HG03342 (cell line): ENCODE measurements around the gene NOX3.

Experiments
- ATAC-seq: cut with Tn5 transposase; IDR thresholded peaks from one replicate; pipeline ENCODE4 v1.9.1; 2021; ENCODE audit warnings: mild to moderate bottlenecking, moderate library complexity; ENCODE audit not compliant: unreplicated experiment

Gene NOX3

DNA sequence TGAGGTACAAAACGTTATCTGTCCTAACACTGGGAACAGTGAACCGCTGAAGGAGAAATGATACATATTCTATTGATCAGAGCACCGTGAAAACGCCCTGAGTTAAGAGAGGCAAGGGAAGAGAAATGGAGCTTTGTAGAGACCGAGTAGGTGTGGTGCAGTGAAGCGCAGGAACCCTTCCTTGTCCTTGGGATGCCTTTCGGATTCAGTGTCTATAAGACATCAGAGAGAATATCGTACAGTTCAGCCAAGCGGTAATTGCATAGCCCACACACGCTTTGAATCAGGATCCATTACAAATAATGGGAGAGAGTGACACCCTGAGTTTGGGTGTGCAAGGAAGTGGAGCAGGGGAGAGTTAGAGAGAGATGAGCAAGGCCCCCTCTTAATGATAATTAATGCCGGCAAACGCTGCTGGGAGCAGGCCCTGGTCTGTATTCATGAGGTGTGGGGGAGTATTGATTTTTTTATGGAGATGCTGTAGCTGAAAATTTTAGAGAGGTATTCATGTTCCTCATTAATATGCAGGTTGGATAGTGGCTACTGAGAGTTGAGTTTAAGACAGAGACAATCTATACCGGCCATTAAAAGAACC lies 20.7 kb downstream of the NOX3 start:
- no peak for ATAC-seq

DNA sequence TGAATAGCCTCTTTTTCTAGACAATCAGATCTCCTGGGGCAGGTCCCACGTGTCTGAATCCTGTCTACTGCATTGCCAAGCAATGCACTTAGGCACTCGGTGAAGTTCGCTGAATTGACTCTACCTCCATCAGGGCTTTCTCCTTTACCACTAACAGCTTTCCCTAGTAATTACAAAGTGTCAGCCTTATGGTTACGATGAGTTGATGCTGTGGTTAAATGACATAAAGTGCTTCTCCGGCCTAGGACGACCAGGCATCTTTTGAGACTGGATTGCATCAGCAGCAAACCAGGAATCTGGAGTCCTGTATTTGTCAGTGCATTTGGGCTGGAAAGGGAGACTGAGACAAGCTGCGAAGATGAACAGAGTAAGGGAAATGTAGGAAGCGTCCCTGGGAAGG lies 21.5 kb downstream of the NOX3 start:
- ATAC-seq = no peak

DNA sequence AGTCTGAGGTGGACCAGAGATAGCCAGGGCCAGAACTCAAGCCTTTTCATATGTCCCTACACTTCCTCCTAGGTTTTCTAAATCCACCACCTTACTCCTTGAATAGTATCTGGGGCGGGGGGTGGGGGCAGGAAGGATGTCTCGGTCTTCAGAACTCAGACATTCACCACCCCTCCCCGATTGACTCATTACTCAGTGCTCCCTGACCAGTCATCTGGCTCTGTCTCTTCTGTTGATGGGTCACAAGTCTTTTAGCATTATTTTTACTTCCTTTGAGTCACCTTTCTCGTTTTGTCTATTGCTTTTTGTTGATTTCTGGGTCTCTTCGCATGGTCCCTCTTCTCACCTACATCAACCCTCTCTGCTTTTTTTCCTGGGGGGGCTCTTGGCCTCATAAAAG lies 23.3 kb downstream of the NOX3 start:
- no peak for ATAC-seq

GRCh38 chr6:155429321-155429893 lies 26.2 kb downstream of the NOX3 start:
- no peak for ATAC-seq

DNA sequence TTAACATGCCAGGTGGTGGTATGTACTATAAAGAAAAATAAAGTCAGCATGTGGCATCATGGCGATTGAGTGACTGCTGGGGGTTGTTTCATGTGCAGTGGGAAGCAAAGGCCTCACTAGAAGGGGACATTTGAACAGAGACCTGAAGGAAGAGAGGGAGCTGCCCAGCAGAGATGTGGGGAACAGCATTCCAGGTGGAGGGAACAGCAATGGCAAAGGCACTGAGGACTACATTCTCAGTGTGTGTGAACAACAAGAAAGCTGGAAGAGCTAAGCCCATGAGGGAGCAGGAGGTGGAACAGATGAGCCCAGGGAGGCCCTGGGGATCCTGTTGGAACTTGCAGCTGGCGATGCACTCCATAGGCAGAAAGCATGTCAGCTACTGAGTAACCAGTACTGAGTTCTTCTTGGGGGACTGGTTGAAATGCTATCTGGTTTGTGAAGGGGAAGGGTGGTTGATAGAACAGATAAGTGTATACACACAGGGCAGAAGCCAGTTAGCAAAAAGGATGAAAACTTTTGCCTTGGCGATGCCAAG lies 29.2 kb downstream of the NOX3 start:
- ATAC-seq = no peak

GRCh38 chr6:155424181-155424580 lies 31.5 kb downstream of the NOX3 start:
- ATAC-seq = no peak

DNA sequence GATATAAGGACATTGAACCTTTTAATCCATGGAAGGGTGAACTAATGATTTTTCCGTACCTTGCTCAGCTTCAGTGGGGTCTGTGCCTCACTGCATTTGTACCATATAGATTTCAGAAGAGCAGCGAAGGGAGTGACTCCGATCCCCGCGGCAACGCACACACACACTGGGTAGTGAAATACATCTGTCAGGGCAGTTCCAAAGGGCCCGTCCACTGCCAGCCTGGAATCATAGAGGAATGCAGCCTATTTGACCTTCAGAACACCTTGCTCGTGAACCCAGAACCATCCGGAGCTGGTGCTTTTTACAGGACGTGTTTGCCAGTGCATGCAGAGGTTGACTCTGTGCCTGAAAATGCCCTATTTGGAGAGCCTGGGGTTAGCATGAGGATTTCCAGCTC lies 33.0 kb downstream of the NOX3 start:
- no peak for ATAC-seq

- ATAC-seq = no peak
These were observed 35.1 kb downstream of the NOX3 start for GRCh38 chr6:155420492-155420891.

GRCh38 chr6:155419161-155419560 lies 36.5 kb downstream of the NOX3 start:
- ATAC-seq = no peak

DNA sequence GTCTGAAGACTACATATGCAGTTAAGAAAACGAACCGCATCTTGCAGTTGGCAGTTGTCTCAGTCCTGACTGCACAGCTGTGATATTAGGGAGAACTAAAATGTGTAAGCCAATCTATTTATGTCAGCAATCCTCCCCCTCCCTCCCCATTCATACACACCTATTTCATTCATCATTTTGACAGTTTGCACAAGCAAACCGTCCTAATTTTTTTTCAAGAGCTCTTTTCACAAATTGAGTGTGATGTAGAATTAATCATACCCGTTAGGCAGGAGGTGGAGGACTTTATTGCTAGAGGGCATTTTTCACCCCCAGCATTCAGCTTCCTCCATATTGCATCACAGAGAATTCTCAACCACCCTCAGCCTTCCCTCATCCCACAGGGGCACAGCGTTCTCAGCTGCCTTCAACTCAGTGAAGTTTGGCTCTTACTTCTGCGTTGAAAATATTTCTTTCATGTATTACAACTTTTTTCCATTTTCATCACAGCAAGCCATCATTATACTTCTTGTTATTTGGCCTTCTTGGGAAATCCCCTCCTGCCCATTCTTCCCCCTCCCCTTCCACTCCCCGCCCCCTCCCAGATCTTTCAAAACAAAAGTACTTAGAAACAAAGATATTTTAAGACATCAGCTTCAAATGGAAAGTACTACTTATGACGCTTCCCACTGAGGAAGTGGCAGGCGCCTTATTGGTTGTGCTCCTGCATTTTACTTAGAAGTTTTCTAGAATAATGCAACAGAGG lies 37.5 kb downstream of the NOX3 start:
- ATAC-seq = peak; percentile 64

DNA sequence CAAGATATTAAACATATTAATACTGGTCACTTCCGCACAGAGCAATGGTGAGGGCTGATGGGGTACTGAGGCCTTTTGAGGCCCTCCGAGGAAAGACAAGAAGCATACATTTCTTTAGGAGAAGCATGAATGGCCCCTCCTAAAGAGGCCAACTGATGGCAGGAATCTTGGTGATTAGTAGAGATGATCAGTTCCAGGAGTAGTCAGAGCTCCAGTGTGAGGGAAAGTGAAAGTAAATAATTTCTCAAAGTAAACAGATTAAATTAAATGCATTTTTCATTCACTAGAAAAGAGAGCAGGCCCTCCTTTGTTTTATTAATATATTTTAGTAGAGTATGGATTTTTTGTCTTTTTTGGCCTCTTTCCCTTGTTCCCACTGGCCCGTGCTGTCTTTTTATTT lies 38.2 kb downstream of the NOX3 start:
- no peak for ATAC-seq

DNA sequence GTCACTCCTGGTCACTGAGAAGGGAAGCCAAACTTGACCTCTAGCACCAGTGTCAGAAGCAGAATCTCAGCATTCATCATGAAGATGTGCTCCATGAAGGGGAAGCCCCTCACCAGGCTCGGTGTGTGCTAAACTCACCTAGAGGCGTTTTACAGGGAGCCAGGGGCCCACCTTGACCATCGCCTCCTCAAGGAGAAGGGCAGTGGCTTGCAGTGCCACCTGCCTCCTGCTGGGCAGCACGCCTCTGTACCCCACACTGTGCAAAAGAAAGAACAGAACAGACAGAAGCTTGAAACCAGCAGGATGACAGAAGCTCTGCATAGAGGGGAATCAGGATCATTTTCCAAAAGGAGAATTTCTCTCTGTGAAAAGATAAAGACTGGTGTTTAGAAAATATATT lies 39.7 kb downstream of the NOX3 start:
- no peak for ATAC-seq

GRCh38 chr6:155414049-155414448 lies 41.6 kb downstream of the NOX3 start:
- ATAC-seq = no peak

DNA sequence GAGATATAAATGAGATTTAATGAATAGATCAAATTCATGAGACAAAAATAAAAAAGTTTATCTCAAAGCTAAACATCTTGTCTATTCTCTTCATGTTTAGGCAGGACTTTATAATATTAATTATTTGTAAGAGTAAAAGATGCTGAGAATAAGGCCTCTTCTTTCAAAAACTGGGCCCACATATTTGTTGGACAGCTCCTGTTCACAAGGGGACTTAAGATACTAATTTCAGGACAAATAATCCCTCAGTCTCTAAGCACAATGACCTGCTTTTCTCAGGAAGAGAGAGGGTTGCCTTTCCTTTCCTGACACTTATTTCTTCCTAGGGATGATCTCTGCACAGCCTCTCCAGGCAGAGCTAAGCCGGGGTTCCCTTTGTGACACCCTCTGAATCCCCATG lies 43.3 kb downstream of the NOX3 start:
- ATAC-seq = no peak

- ATAC-seq = no peak
These were observed 44.2 kb downstream of the NOX3 start for GRCh38 chr6:155411154-155412052.

- ATAC-seq = no peak
These were observed 46.2 kb downstream of the NOX3 start for GRCh38 chr6:155409391-155409790.

DNA sequence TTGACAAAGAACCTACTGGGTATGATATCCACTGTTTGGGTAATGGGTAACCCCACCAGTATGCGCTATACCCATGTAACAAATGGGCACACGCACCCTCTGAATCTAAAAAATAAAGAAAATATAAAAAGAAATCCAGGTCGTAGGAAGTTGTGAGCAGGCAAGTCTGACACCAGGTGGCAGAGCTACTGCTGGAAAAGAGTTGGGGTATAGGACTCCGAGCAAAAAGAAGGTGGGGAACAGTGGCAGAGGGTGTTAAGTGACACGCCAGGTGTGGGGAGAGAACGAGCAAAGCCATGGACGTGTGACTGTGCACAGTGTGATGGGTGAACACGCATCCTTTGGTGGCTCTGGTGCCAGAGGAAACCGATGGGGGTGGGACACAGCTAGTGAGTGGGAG lies 46.7 kb downstream of the NOX3 start:
- no peak for ATAC-seq

DNA sequence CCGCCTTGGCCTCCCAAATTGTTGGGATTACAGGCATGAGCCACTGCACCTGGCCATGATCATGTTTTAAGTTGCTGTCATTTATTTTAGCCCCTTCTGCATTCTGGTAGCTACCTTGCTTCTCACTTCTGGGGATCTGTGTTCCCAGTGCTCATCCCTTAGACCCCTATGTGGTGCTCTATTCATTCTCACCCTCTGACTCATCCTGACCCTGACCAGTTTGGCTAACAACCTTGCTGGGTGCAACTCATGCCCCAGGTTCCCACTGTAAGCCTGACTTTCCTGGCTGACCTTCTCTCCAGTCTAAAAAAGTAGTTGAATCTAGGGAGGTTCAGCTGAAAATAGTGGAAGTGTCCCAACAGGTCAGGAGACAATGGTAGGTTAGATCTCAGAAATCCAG lies 47.4 kb downstream of the NOX3 start:
- ATAC-seq = no peak

DNA sequence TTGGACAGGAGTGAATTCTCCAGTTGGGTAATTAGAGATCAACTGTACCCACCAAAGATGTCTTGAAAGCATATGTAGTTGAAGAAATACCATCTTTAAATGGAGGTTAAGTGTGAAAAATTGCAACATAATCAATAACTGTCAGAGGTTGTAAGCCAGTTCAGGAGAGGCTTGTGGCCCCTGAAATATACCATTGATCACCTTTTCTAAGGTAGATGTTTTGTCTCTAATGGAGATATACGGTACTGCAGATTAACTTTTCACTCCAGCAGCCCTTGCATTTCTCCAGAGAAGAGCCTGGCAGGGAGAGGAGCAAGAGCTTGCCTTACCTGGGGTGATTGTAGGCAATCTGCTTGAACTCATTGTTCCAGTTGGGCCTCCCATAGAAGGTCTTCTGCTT lies 48.8 kb downstream of the NOX3 start:
- no peak for ATAC-seq

DNA sequence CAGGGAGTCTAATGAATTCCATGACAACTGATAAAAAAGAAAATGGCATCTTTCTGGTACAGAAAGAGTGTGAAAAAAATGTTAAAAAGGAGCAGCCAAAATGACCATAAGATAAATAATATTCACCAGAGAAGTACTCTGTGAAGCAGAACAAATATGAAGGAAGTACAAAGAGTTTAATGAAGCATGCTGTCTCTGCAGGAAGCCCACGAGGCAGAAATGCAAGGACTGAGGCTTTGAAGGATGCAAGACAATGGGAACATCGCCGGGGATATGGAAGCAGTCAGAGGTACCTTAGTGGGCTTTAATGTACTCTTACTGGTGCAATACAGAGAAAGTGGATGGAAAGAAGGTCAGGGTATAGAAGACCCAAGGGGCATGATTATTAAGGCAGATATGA lies 50.7 kb downstream of the NOX3 start:
- ATAC-seq = no peak

GRCh38 chr6:155402656-155403304 lies 52.9 kb downstream of the NOX3 start:
- ATAC-seq = no peak
